ENCODE measurements around the gene FARP1.

FARP1 gene

GRCh38 chr13:98489446-98490194 is 346.7 kb downstream of the FARP1 start:
- DNase-seq (ENCODE audit: low spot score) (no peak), ATAC-seq (ENCODE audit: low read depth) (no peak)
- H3K4me3 ChIP-seq (ENCODE audit: severe bottlenecking): no peak overlapping the region
- no peaks in the 10 kb centered on the region for H3K9me3 ChIP-seq (ENCODE audit: severe bottlenecking)
- H3K36me3 ChIP-seq (ENCODE audit: low read depth): peaks cover 16% of the 10 kb centered on the region; the same call in 1 of the 2 replicates
- TF ChIP-seq CTCF (IDR thresholded peaks at IDR 0.05; ENCODE audit: poor library complexity, severe bottlenecking): no peak
- no peak overlapping the region for H3K27ac ChIP-seq (ENCODE audit: poor library complexity, severe bottlenecking)
- H3K4me1 ChIP-seq (ENCODE audit: insufficient read depth, poor library complexity, severe bottlenecking): peaks cover 9% of the 10 kb centered on the region
- H3K27me3 ChIP-seq (ENCODE audit: insufficient read depth, poor library complexity, severe bottlenecking): no peaks in the 10 kb centered on the region

- H3K4me1 ChIP-seq (ENCODE audit: insufficient read depth, poor library complexity, severe bottlenecking): peaks cover 6% of the 10 kb centered on the region
Observed at GRCh38 chr13:98490195-98490836, 347.4 kb downstream of the FARP1 start.

GRCh38 chr13:98490866-98491265 is 348.0 kb downstream of the FARP1 start:
- Histone ChIP-seq H3K4me1 (ENCODE audit: insufficient read depth, poor library complexity, severe bottlenecking) (peaks cover under 1% of the 10 kb centered on the region), H3K4me3 (ENCODE audit: severe bottlenecking) (no peak overlapping the region), H3K9me3 (ENCODE audit: severe bottlenecking) (no peaks in the 10 kb centered on the region), H3K27ac (ENCODE audit: poor library complexity, severe bottlenecking) (no peak overlapping the region), H3K27me3 (ENCODE audit: insufficient read depth, poor library complexity, severe bottlenecking) (no peaks in the 10 kb centered on the region), H3K36me3 (ENCODE audit: low read depth) (peaks cover 23% of the 10 kb centered on the region)
- DNase-seq (ENCODE audit: low spot score) (no peak), ATAC-seq (ENCODE audit: low read depth) (no peak)
- no peak for TF ChIP-seq CTCF (IDR thresholded peaks at IDR 0.05; ENCODE audit: poor library complexity, severe bottlenecking)

More at GRCh38 chr13:98490195-98490836, 347.4 kb downstream of the FARP1 start:
- no peak for TF ChIP-seq CTCF (IDR thresholded peaks at IDR 0.05; ENCODE audit: poor library complexity, severe bottlenecking)
- no peaks in the 10 kb centered on the region for H3K27me3 ChIP-seq (ENCODE audit: insufficient read depth, poor library complexity, severe bottlenecking)
- no peak overlapping the region for H3K27ac ChIP-seq (ENCODE audit: poor library complexity, severe bottlenecking)
- no peaks in the 10 kb centered on the region for H3K9me3 ChIP-seq (ENCODE audit: severe bottlenecking)
- peaks cover 20% of the 10 kb centered on the region for H3K36me3 ChIP-seq (ENCODE audit: low read depth)
- no peak overlapping the region for H3K4me3 ChIP-seq (ENCODE audit: severe bottlenecking)
- ATAC-seq (ENCODE audit: low read depth) (no peak), DNase-seq (ENCODE audit: low spot score) (no peak)

- H3K27me3 ChIP-seq (ENCODE audit: insufficient read depth, poor library complexity, severe bottlenecking): no peaks in the 10 kb centered on the region
- no peak overlapping the region for H3K4me3 ChIP-seq (ENCODE audit: severe bottlenecking)
- no peak overlapping the region for H3K27ac ChIP-seq (ENCODE audit: poor library complexity, severe bottlenecking)
- no peak for TF ChIP-seq CTCF (IDR thresholded peaks at IDR 0.05; ENCODE audit: poor library complexity, severe bottlenecking)
- H3K4me1 ChIP-seq (ENCODE audit: insufficient read depth, poor library complexity, severe bottlenecking): no peaks in the 10 kb centered on the region
- peaks cover 23% of the 10 kb centered on the region for H3K36me3 ChIP-seq (ENCODE audit: low read depth)
- no peaks in the 10 kb centered on the region for H3K9me3 ChIP-seq (ENCODE audit: severe bottlenecking)
- ATAC-seq (ENCODE audit: low read depth) (no peak), DNase-seq (ENCODE audit: low spot score) (no peak)
Observed at GRCh38 chr13:98492335-98493041, 349.6 kb downstream of the FARP1 start.

Data from RWPE2 (cell line).